Stimulated activated naive CD4-positive, alpha-beta T cell treated with Interleukin-2 at 50 U/mL for 16 hours (primary cell): ENCODE results near the gene VNN1.

Experiments
- DNase-seq: peaks from one replicate; lab custom pipeline; 2025; lab: John Stamatoyannopoulos, UW

The VNN1 gene

GRCh38 chr6:132713352-132714134 is at the start of gene VNN1:
Gene VNN1 (minus strand): TSS chr6:132714055. CDS start chr6:132714035, 20 bp downstream.
- DNase-seq: no peak

GRCh38 chr6:132763269-132763668 is 49.4 kb upstream of the VNN1 start:
- DNase-seq: peak; percentile 1

- no peak for DNase-seq
Measured at GRCh38 chr6:132760256-132760655, 46.4 kb upstream of the VNN1 start.

GRCh38 chr6:132758689-132759088 is 44.8 kb upstream of the VNN1 start:
- DNase-seq: no peak

GRCh38 chr6:132752255-132752654 is 38.4 kb upstream of the VNN1 start:
- no peak for DNase-seq

GRCh38 chr6:132751828-132752227 is 38.0 kb upstream of the VNN1 start:
- DNase-seq: no peak

- DNase-seq: no peak
Measured at GRCh38 chr6:132751306-132751705, 37.5 kb upstream of the VNN1 start.

GRCh38 chr6:132750455-132751248 is 36.8 kb upstream of the VNN1 start:
- no peak for DNase-seq

GRCh38 chr6:132749111-132749510 is 35.3 kb upstream of the VNN1 start:
- no peak for DNase-seq

GRCh38 chr6:132748446-132748845 is 34.6 kb upstream of the VNN1 start:
- no peak for DNase-seq

GRCh38 chr6:132746048-132746447 is 32.2 kb upstream of the VNN1 start:
- no peak for DNase-seq

GRCh38 chr6:132742495-132742894 is 28.6 kb upstream of the VNN1 start:
- no peak for DNase-seq

- no peak for DNase-seq
Measured at GRCh38 chr6:132741281-132741680, 27.4 kb upstream of the VNN1 start.

GRCh38 chr6:132736239-132736638 is 22.4 kb upstream of the VNN1 start:
- DNase-seq: no peak

GRCh38 chr6:132734694-132735236 is 20.9 kb upstream of the VNN1 start:
- DNase-seq: no peak

GRCh38 chr6:132733814-132734213 is 20.0 kb upstream of the VNN1 start:
- DNase-seq: no peak

GRCh38 chr6:132733283-132733682 is 19.4 kb upstream of the VNN1 start:
- no peak for DNase-seq

- no peak for DNase-seq
Measured at GRCh38 chr6:132731086-132731485, 17.2 kb upstream of the VNN1 start.

- no peak for DNase-seq
Measured at GRCh38 chr6:132730560-132730959, 16.7 kb upstream of the VNN1 start.

GRCh38 chr6:132728616-132729015 is 14.8 kb upstream of the VNN1 start:
- no peak for DNase-seq

- no peak for DNase-seq
Measured at GRCh38 chr6:132726608-132726975, 12.7 kb upstream of the VNN1 start.

GRCh38 chr6:132725947-132726607 is 12.2 kb upstream of the VNN1 start:
- DNase-seq: no peak

- DNase-seq: no peak
Measured at GRCh38 chr6:132725471-132725870, 11.6 kb upstream of the VNN1 start.
